Body of pancreas (tissue), 4 donors: Measurements from ENCODE around the gene SMIM43. TPM values are rescaled to one million over a fixed set of nuclear protein-coding genes. Genes with fewer than 3 reads are reported as not detected.
"Not testable (repeated sequence)": the region's sequence is repeated elsewhere in the genome, so short reads cannot be mapped to it uniquely, and the experiment has no call there.

Source experiments
- ATAC-seq: fragments of 150-250 bp; one replicate; pipeline ENCODE4 v1.9.1; 2016
- DNase-seq, 4 donors: peaks; one replicate each; pipeline ENCODE4 v3.0.0-alpha.2; 2019
- H3K27ac ChIP-seq, 4 donors: fragments of 200-600 bp; sonication (generic); 1 replicate in 3 of 4; 2 replicates in 1 of 4; pipeline versions ENCODE4 v1.5.1 to v1.6.1; 2016 to 2019; ENCODE audit warnings: mild to moderate bottlenecking in 1 of 4, mixed read lengths in 1 of 4, moderate library complexity in 1 of 4
- H3K27me3 ChIP-seq, 2 donors: fragments of 200-600 bp; sonication (generic); one replicate each; pipeline ENCODE4 v1.6.0; 2016; ENCODE audit warnings: mild to moderate bottlenecking in 1 of 2
- H3K36me3 ChIP-seq, 2 donors: fragments of 200-600 bp; sonication (generic); replicated peaks in 1 of 2; 2 replicates each; pipeline ENCODE4 v1.5.1; 2016; ENCODE audit warnings: low read depth in 2 of 2; ENCODE audit not compliant: insufficient read depth in 1 of 2
- H3K4me1 ChIP-seq: fragments of 200-600 bp; sonication (generic); one replicate; pipeline ENCODE4 v1.6.0; 2016
- H3K4me3 ChIP-seq, 2 donors: fragments of 200-600 bp; sonication (generic); 1 replicate in 1 of 2; 2 replicates in 1 of 2; pipeline ENCODE4 v1.5.1; 2016 to 2019
- H3K9me3 ChIP-seq, 3 donors: fragments of 200-600 bp; sonication (generic); 1 replicate in 2 of 3; 2 replicates in 1 of 3; pipeline ENCODE4 v1.5.1; 2016
- POLR2A ChIP-seq, 3 donors: fragments of 450-650 bp; IDR thresholded peaks; one replicate each; pipeline ENCODE4 v1.6.1; 2016; ENCODE audit warnings: antibody characterized with exemption in 3 of 3, mild to moderate bottlenecking in 2 of 3
- WGBS, 2 donors: methylation state at CpG; one replicate each; pipeline ENCODE4 v1.1.5; 2017; 5-methylcytosine and 5-hydroxymethylcytosine counted together
- intact Hi-C: fragments of 100-400 bp; cut with DNase I; formaldehyde crosslinking; loops from one replicate; pipeline ENCODE4 v1.15.1; 2023
- total RNA-seq, 2 donors: library from RNA; depleted of rRNA; stranded (reverse); fragments of >200 nt; gene quantifications; one replicate each; pipeline ENCODE4 v1.1.0, GENCODE V29; 2016
- TF ChIP-seq, protein P1 (sequence below), 7 experiments: fragments of 450-650 bp in 4 of 7; fragments of 200-600 bp in 3 of 7; sonication (generic) in 3 of 7; IDR thresholded peaks; one replicate each; pipeline ENCODE4 v1.5.1; 2016 to 2019; ENCODE audit warnings: antibody characterized with exemption in 7 of 7

SMIM43 gene
- total RNA-seq, 2 donors from 2014 or later: not detected

DNA sequence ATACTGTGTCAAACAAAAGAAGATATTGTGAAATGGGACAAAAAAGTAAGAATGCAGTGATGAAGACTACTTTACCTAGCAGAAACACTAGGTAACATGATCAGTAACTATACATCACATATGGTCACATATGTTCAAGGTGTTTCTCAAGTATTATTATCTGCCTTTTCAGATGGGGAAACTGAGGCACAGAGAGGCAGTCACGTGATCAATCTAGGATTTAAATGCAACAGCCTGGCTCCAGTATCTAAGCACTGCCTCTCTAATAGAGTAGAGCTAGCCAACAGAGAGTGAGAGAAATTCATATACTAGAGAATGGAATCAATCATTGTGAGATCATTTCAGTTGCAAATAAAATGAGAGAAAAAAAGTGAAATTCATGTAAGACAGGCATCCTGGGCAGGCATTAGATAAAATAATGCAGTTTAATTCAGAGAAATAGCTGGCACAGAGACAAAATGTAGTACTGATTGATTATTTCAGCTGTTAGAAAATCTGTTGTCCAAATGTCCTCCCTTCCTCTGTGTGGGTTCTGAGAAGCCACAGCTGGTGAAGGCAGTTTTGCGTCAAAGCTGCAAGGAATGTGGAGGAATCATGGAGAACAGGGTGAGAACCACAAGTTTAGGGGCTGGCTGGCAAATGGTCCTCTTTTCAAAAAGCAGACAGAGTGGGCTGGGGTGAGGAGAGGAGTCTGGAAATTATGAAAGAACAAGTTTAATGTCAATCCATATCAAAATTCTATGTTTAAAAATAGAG, 26.0 kb downstream of the SMIM43 start:
- Histone ChIP-seq H3K4me3 (no peak overlapping the region), H3K27ac (no peak overlapping the region), H3K9me3 (no peaks in the 10 kb centered on the region), H3K4me1 (no peaks in the 10 kb centered on the region), H3K27me3 (no peaks in the 10 kb centered on the region), H3K36me3 (no peaks in the 10 kb centered on the region)
- intact Hi-C loops: loop anchor here (10.0 kb wide), 1 partner anchor 364 kb away; no protein-coding TSS in a partner anchor
- TF ChIP-seq, protein P1, sequence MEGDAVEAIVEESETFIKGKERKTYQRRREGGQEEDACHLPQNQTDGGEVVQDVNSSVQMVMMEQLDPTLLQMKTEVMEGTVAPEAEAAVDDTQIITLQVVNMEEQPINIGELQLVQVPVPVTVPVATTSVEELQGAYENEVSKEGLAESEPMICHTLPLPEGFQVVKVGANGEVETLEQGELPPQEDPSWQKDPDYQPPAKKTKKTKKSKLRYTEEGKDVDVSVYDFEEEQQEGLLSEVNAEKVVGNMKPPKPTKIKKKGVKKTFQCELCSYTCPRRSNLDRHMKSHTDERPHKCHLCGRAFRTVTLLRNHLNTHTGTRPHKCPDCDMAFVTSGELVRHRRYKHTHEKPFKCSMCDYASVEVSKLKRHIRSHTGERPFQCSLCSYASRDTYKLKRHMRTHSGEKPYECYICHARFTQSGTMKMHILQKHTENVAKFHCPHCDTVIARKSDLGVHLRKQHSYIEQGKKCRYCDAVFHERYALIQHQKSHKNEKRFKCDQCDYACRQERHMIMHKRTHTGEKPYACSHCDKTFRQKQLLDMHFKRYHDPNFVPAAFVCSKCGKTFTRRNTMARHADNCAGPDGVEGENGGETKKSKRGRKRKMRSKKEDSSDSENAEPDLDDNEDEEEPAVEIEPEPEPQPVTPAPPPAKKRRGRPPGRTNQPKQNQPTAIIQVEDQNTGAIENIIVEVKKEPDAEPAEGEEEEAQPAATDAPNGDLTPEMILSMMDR (IDR thresholded peaks at IDR 0.05): no peak
- TF ChIP-seq POLR2A (IDR thresholded peaks at IDR 0.05): no peak
- peak; percentile 45 for ATAC-seq
- no peak for DNase-seq
- WGBS, 2 donors: 48 to 55% methylated on average over 2 of the region's 2 CpGs

DNA sequence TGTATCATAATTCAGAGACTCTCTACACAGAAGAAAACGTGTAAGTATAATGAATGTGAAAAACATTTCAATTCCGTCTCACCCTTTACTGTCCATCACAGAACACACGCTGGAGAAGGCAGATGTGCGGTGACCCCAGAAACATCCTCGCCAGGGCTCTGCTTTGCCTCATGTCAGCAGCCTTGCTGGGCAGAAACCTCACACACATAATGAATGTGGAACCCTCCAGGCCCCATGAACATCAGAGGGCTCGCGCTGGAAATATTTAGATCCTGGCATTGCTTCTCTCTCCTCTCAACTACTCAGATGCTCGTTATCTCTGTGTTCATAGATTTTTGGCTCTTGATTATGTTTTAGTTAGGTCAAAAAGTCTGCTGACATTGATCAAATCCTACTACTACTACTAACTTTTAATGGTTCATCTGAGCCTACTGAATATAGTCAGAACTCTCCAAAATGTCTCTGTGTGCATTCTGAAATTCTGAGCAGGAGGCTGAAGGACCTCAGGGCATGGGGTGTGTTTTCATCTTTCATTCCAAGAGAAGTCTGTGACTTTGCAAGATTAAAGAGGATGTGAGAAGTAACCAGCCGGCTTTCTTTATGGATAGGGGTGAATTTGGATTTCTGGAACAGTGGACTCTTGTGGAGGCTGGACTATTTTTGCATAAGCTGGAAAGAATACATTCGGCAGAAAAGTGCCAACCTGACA, 27.0 kb downstream of the SMIM43 start:
- no peaks in the 10 kb centered on the region for H3K27me3 ChIP-seq
- no peak overlapping the region for H3K27ac ChIP-seq
- no peak for TF ChIP-seq POLR2A (IDR thresholded peaks at IDR 0.05)
- H3K4me1 ChIP-seq: no peaks in the 10 kb centered on the region
- no peaks in the 10 kb centered on the region for H3K9me3 ChIP-seq
- 54 to 56% methylated on average over 10 of the region's 10 CpGs for WGBS, 2 donors
- intact Hi-C loops: loop anchor here (10.0 kb wide), 1 partner anchor 363 kb away; no protein-coding TSS in a partner anchor
- no peak for ATAC-seq
- no peak for DNase-seq
- H3K36me3 ChIP-seq: no peaks in the 10 kb centered on the region
- H3K4me3 ChIP-seq: no peak overlapping the region

- Histone ChIP-seq H3K27me3 (no peaks in the 10 kb centered on the region), H3K4me1 (no peaks in the 10 kb centered on the region), H3K9me3 (no peaks in the 10 kb centered on the region), H3K27ac (no peak overlapping the region), H3K36me3 (no peaks in the 10 kb centered on the region), H3K4me3 (no peak overlapping the region)
- WGBS, 2 donors: 42 to 46% methylated on average over 5 of the region's 5 CpGs
- TF ChIP-seq, protein P1 (IDR thresholded peaks at IDR 0.05): peak; percentile 8 to 55 (median 46)
- TF ChIP-seq POLR2A (IDR thresholded peaks at IDR 0.05): no peak
- intact Hi-C loops: loop anchor here (10.0 kb wide), 1 partner anchor 362 kb away; no protein-coding TSS in a partner anchor
- peak; percentile 23 to 66 (median 28) for DNase-seq
- ATAC-seq: peak; percentile 75
These were observed 28.1 kb downstream of the SMIM43 start for GRCh38 chr4:121736735-121737351.

GRCh38 chr4:121734571-121734970, 30.4 kb downstream of the SMIM43 start:
- no peaks in the 10 kb centered on the region for H3K27me3 ChIP-seq
- WGBS, 2 donors: 61 to 63% methylated on average over 1 of the region's 1 CpG
- no peaks in the 10 kb centered on the region for H3K36me3 ChIP-seq
- no peaks in the 10 kb centered on the region for H3K4me1 ChIP-seq
- H3K4me3 ChIP-seq: no peak overlapping the region
- TF ChIP-seq POLR2A (IDR thresholded peaks at IDR 0.05): no peak
- TF ChIP-seq, protein P1 (IDR thresholded peaks at IDR 0.05): no peak
- DNase-seq (no peak), ATAC-seq (no peak)
- H3K27ac ChIP-seq: no peak overlapping the region
- no peaks in the 10 kb centered on the region for H3K9me3 ChIP-seq
- intact Hi-C loops: loop anchor here (10.0 kb wide), 1 partner anchor 360 kb away; no protein-coding TSS in a partner anchor

GRCh38 chr4:121733942-121734341, 31.0 kb downstream of the SMIM43 start:
- ATAC-seq (no peak), DNase-seq (no peak)
- intact Hi-C loops: loop anchor here (10.0 kb wide), 1 partner anchor 359 kb away; no protein-coding TSS in a partner anchor
- Histone ChIP-seq H3K9me3 (no peaks in the 10 kb centered on the region), H3K4me1 (no peaks in the 10 kb centered on the region), H3K36me3 (no peaks in the 10 kb centered on the region), H3K27ac (no peak overlapping the region), H3K27me3 (no peaks in the 10 kb centered on the region), H3K4me3 (no peak overlapping the region)
- WGBS, 2 donors: 74 to 95% methylated on average over 1 of the region's 1 CpG
- TF ChIP-seq, protein P1 (IDR thresholded peaks at IDR 0.05): no peak
- no peak for TF ChIP-seq POLR2A (IDR thresholded peaks at IDR 0.05)

DNA sequence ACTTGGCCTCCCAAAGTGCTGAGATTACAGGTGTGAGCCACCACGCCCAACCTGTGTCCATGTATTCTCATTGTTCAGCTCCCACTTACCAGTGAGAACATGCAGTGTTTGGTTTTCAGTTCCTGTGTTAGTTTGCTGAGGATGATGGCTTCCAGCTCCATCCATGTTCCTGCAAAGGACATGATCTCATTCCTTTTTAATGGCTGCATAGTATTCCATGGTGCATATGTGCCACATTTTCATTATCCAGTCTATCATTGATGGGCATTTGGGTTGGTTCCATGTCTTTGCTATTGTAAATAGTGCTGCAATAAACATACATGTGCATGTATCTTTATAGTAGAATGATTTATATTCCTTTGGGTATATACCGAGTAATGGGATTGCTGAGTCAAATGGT, 35.2 kb downstream of the SMIM43 start:
- H3K9me3 ChIP-seq, H3K27me3 ChIP-seq, H3K4me3 ChIP-seq, H3K36me3 ChIP-seq, H3K27ac ChIP-seq, DNase-seq, H3K4me1 ChIP-seq, ATAC-seq: not testable (repeated sequence)
- WGBS, 2 donors: 89 to 100% methylated on average over 2 of the region's 2 CpGs
- intact Hi-C loops: loop anchor here (10.0 kb wide), 1 partner anchor 355 kb away; no protein-coding TSS in a partner anchor
